ENCODE results near the gene ZNRD2. TPM values are rescaled to one million over a fixed set of nuclear protein-coding genes. Genes with fewer than 3 reads are reported as not detected.

The ZNRD2 gene
- total RNA-seq, 1 experiment from 2014 or later: 45.8 TPM

DNA sequence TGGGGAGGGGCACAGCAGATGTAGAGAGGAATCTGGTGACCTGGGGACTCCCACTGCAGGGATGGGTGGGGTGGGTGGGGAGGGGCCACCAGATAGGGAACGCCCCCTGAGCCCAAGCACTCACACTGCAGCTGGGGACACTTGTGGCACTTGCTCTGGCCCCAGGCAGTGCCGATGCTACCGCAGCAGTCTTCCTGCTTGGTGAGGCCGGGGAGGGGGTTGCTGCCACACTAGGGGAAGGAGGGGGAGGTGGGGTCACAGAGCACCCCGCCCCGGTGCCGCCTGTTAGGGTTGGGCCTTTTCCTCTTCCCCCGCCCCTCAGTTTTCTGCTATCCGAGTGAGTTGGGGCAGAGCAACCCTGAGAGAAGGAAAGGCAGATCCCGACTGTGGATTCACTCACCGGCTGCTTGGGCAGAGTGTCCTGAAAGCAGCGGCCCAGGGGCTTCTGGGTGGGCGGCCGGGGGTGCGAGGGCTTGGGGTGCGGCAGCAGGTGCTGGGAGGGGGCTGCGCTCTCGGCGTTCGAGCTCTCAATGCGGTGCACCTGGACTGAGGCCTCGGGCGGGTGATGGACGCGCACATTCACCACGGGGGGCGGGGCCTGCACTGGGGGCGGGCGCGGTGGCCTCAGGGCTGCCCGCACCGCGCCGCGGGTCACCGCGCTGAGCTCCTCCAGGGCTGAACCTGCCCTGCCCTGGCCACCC, 16.8 kb upstream of the ZNRD2 start:
- Mint-ChIP-seq H3K36me3 (ENCODE audit: insufficient read depth in 1 of 3, low read depth in 3 of 3) (no peaks in the 10 kb centered on the region), H3K9me3 (no peaks in the 10 kb centered on the region; a peak in 1 of 5 replicates), H3K4me1 (peaks cover 43 to 55% of the 10 kb centered on the region in 2 experiments), H3K27me3 (ENCODE audit: low read depth) (peaks cover 66% of the 10 kb centered on the region), H3K4me3 (peak overlapping the region; percentile 42 to 58; a peak in 4 of 5 replicates), H3K27ac (no peak overlapping the region)
- H3K4ac ChIP-seq (ENCODE audit: low read depth, low read length): no peak overlapping the region
- H2BK120ac ChIP-seq (ENCODE audit: low read depth, low read length, poor library complexity, severe bottlenecking): no peak overlapping the region
- no peak overlapping the region for H2BK20ac ChIP-seq (ENCODE audit: low read depth, low read length, poor library complexity, severe bottlenecking)
- H3K56ac ChIP-seq (ENCODE audit: insufficient read length, low read depth, low read length): no peak overlapping the region
- no peak overlapping the region for H2BK12ac ChIP-seq (ENCODE audit: insufficient read length, low read depth, low read length)
- no peak overlapping the region for H4K5ac ChIP-seq (ENCODE audit: insufficient read length, low read depth, low read length)
- H3K4me1 ChIP-seq (ENCODE audit: insufficient read depth, low read length): peaks cover 8% of the 10 kb centered on the region; the same call in 1 of the 2 replicates
- H3K4me2 ChIP-seq (ENCODE audit: insufficient read depth, insufficient read length, low read length): peak overlapping the region; percentile 49
- no peak overlapping the region for H2BK15ac ChIP-seq (ENCODE audit: low read depth, low read length)
- no peaks in the 10 kb centered on the region for H4K20me1 ChIP-seq (ENCODE audit: control insufficient read depth, insufficient read depth, insufficient read length)
- no peaks in the 10 kb centered on the region for H3K79me1 ChIP-seq (ENCODE audit: insufficient read depth, low read depth, low read length, poor library complexity, severe bottlenecking)
- no peak overlapping the region for H3K18ac ChIP-seq (ENCODE audit: insufficient read length, low read depth, low read length)
- no peak overlapping the region for H3T11ph ChIP-seq (ENCODE audit: low read length)
- H3K23ac ChIP-seq (ENCODE audit: insufficient read length, low read depth, low read length): no peak overlapping the region
- no peak overlapping the region for H4K8ac ChIP-seq (replicated peaks; ENCODE audit: insufficient read length, low read depth, low read length)
- no peak overlapping the region for H3K9ac ChIP-seq (ENCODE audit: extremely low read depth, insufficient read length, low read length)
- no peak overlapping the region for H3K14ac ChIP-seq (ENCODE audit: insufficient read depth, low read length)
- no peaks in the 10 kb centered on the region for H3K23me2 ChIP-seq (ENCODE audit: insufficient read length, low read depth, low read length, poor library complexity, severe bottlenecking)
- H3K79me2 ChIP-seq (ENCODE audit: insufficient read depth, low read length): no peaks in the 10 kb centered on the region
- DNase-seq: peak; percentile 91
- H2AK5ac ChIP-seq (ENCODE audit: insufficient read length, low read length): no peak overlapping the region
- H3K27ac ChIP-seq (ENCODE audit: insufficient read length, low read depth, low read length): no peak overlapping the region
- H3K27me3 ChIP-seq (ENCODE audit: insufficient read depth, low read length): no peaks in the 10 kb centered on the region; the same call in 1 of the 2 replicates
- no peak overlapping the region for H2AFZ ChIP-seq (ENCODE audit: low read length)
- H3K9me3 ChIP-seq (ENCODE audit: control insufficient read depth, low read depth, low read length): no peaks in the 10 kb centered on the region
- WGBS (ENCODE audit: extremely low coverage, insufficient read length, low lambda C conversion rate): no CpG with 5 or more reads among the region's 37 CpGs
- TF ChIP-seq, protein P1, sequence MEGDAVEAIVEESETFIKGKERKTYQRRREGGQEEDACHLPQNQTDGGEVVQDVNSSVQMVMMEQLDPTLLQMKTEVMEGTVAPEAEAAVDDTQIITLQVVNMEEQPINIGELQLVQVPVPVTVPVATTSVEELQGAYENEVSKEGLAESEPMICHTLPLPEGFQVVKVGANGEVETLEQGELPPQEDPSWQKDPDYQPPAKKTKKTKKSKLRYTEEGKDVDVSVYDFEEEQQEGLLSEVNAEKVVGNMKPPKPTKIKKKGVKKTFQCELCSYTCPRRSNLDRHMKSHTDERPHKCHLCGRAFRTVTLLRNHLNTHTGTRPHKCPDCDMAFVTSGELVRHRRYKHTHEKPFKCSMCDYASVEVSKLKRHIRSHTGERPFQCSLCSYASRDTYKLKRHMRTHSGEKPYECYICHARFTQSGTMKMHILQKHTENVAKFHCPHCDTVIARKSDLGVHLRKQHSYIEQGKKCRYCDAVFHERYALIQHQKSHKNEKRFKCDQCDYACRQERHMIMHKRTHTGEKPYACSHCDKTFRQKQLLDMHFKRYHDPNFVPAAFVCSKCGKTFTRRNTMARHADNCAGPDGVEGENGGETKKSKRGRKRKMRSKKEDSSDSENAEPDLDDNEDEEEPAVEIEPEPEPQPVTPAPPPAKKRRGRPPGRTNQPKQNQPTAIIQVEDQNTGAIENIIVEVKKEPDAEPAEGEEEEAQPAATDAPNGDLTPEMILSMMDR (conservative IDR thresholded peaks at IDR 0.05): no peak
- H4K91ac ChIP-seq (ENCODE audit: insufficient read length, low read depth, low read length): no peak overlapping the region
- no peak overlapping the region for H2BK5ac ChIP-seq (ENCODE audit: insufficient read length, low read length)

Measured in H9 (cell line).